Spleen (tissue), 7 donors: Measurements from ENCODE around the gene SRCIN1.

ENCODE experiments used
- POLR2A ChIP-seq, 3 donors: fragments of 450-650 bp; IDR thresholded peaks; one replicate each; pipeline ENCODE4 v1.5.1; 2017; ENCODE audit warnings: antibody characterized with exemption in 3 of 3, mild to moderate bottlenecking in 1 of 3
- POLR2AphosphoS5 ChIP-seq, 3 donors: sonication (generic); formaldehyde crosslinking; IDR thresholded peaks; one replicate each; pipeline ENCODE4 v1.5.1; 2017; ENCODE audit warnings: antibody characterized with exemption in 3 of 3
- TF ChIP-seq, protein P1 (sequence below), 11 experiments: fragments of 200-600 bp in 7 of 11; fragments of 450-650 bp in 4 of 11; sonication (generic) in 4 of 11; IDR thresholded peaks in 8 of 11; conservative IDR thresholded peaks in 3 of 11; 1 replicate in 7 of 11; 2 replicates in 4 of 11; pipeline versions ENCODE4 v1.4.0 to v1.8.0; 2016 to 2021; ENCODE audit warnings: antibody characterized with exemption in 11 of 11, inconsistent platforms in 4 of 11, mild to moderate bottlenecking in 1 of 11
- donor health status: DM: no; HTN: no; CAD: no; lungs with moderate emphysema.
- donor health status: DM: no; HTN: no; CAD: no.
- donor health status: DM: no; HTN: no; CAD: no.

DNA sequence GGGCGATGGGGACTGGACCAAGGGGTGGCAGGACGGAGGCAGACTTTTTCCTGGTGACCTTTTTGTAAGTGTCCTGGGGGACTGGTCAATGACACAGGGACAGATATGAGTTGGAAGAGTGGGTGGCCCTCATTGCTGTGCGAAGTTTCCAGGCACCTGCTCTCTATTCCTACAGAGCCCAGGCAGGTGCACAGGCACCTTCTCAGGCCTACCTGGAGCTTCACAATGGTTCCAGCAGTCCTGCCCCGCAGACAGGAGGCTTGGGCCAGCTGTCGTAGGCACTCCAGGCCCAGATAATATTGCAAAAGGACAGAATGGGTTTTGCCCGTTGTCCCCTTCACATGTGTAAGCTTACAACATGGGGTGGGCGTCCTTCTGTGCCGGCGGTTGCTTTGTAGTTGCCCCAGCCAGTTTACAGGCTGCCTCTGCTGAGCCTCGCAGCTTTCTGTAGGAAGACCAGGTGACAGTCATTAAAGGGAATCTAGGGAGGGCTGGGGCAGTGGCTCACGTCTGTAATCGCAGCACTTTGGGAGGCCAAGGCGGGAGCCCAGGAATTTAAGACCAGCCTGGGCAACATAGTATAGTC lies 93.2 kb downstream of the SRCIN1 start:
- TF ChIP-seq POLR2A (IDR thresholded peaks at IDR 0.05) = no peak
- TF ChIP-seq, protein P1, sequence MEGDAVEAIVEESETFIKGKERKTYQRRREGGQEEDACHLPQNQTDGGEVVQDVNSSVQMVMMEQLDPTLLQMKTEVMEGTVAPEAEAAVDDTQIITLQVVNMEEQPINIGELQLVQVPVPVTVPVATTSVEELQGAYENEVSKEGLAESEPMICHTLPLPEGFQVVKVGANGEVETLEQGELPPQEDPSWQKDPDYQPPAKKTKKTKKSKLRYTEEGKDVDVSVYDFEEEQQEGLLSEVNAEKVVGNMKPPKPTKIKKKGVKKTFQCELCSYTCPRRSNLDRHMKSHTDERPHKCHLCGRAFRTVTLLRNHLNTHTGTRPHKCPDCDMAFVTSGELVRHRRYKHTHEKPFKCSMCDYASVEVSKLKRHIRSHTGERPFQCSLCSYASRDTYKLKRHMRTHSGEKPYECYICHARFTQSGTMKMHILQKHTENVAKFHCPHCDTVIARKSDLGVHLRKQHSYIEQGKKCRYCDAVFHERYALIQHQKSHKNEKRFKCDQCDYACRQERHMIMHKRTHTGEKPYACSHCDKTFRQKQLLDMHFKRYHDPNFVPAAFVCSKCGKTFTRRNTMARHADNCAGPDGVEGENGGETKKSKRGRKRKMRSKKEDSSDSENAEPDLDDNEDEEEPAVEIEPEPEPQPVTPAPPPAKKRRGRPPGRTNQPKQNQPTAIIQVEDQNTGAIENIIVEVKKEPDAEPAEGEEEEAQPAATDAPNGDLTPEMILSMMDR (IDR thresholded peaks at IDR 0.05 in 8 of 11, conservative IDR thresholded peaks at IDR 0.05 in 3 of 11) = no peak
- TF ChIP-seq POLR2AphosphoS5 (IDR thresholded peaks at IDR 0.05) = peak in 1 of 3 donors; percentile 41
